GM11168 (cell line): ENCODE results near the gene LSM3.

Experiments used
- in situ Hi-C: fragments of 300-500 bp; cut with MboI; formaldehyde crosslinking; loops from one replicate; pipeline ENCODE4 v1.12.0; 2022; ENCODE audit warnings: low sequenced_read_pairs; ENCODE audit not compliant: unreplicated experiment

Gene LSM3

DNA sequence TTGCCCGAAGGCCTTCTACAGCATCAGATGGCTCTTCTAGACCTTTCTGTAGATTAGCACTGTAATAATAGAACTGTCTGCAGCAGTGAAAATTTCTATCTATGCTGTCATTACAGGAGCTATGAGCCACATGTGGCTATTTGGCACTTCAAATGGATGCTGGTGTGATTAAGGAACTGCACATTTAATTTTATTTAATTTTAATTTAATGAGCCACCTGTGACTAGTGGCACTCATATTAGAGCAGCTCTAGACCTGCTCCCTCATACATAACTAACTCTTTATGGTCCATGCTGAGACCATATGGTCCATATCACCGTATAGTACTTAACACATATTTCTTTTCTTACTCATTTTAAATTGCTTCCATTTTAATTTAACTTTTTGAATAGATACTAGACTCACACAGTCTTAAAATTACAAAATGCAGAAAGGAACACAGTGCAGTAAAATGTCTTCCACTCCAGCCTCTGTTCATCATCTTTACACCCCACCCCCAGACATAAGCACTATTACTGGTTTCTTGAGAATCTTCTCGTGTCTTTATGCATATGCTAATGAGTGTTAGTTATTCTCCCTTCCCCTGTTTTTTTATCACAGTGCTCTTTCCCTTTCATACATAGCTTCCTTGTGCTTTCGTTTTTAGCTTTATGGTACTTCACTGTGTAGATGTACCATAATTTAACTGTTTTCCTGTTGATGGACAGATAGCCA is 9.6 kb downstream of the LSM3 start:
- in situ Hi-C loops: no loop called here

DNA sequence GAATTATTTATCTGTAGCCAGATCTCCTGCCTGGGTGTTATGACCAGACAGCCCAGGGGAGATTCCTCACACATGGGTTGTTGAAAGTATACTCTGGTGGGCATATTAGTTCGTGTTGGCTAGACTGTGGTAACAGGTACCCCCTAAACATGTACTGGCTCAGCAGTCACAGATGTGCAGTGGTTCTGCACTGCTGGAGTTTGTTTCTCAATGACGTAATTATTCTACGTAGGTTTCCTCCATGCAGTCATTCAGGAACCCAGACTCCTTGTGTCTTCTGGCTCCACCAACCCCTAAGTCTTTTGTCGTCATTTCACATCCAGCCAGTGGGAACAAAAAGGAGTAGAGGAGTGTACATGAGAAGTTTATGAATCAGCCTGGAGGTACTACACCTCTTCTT is 16.2 kb downstream of the LSM3 start:
- in situ Hi-C loops: no loop called here

DNA sequence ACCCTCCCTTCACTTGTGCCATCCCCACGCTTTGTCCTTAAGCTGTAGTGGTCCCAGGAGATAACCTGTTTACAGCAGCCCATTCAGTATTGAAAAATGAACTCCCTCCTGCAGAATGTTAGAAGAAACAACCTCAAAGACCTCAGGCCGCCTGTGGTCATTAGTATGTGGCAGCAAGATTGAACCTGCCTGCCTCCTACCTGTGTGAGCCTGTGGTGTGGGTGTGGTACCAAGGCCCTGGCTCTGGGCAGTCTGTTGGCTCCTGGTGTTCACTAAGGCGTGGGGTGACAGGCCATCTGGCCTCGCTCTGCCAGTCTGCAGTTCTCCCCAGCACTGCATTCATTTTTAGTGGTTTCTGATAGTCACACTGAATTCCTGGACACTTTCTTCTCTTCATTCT is 21.0 kb downstream of the LSM3 start:
- in situ Hi-C loops: no loop called here

DNA sequence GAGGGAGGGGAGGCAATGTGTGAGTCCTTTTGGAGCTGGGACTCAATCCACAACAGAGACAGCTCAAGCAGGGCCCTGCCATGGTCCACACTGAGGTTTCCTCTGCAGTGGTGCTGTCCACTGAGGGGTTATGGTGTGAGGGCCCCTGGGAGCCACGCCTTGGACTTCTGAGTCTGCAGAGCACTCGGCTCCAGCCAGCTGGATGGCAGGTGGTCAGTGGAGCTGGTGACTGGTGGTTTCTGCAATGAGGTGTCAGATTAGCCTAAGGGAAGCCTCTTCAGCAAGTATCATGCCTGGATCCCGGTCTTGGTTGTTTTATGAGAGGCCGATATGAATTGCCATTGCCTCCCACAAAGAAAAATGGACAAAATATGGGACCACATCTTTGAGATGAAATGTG is 21.7 kb downstream of the LSM3 start:
- in situ Hi-C loops: no loop called here

DNA sequence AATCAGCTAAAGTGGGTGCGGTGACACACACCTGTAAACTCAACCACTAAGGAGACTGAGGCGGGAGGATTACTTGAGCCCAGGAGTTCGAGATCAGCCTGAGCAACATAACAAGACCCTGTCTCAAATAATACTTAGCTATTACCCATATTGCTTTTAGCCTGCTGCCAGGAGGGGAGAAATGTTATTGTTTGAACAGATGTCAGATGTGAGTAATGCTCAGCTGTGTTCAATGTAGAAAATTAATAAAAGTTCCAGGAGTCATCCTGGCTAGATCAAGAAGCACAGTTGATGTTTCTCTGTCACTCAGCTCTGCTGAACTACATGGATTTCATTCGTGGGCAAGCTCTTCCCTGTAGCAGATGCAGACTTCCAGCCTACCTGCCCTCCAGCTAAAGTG is 22.2 kb downstream of the LSM3 start:
- in situ Hi-C loops: no loop called here

DNA sequence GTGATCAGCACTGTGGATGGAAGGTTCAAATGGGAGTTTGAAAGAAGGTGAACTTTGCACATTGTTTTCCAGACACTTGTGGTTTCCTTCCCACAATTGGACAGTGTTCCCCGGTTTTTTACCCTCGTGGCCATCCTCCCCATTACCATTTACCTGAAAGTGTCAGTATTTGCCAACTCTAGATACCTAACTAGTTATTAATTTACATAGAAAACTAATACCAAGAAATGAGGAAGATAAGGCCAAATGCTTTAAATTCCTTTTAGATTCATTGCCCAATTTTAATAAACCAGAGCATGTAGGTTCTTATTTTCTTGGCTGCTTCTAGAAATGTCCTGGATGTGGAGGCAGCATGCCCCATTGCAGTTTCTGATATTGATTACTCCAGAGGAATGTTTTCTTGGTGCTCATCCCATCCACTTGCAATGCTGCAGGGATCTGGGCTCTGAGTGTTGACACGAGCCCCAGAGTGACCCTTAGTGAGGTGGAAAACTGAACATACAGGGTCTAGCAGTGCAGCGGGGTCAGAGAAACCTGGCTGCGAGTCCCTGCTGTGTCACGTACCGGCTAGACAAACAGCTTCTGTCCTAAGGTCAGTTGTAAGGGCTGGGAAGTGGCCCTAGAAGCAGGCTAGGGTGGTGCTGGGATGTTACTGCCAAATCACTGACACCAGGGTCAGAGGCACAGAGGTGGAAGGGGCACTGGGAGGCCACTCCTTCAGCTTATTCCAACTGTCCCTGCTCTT is 23.5 kb downstream of the LSM3 start:
- in situ Hi-C loops: no loop called here

DNA sequence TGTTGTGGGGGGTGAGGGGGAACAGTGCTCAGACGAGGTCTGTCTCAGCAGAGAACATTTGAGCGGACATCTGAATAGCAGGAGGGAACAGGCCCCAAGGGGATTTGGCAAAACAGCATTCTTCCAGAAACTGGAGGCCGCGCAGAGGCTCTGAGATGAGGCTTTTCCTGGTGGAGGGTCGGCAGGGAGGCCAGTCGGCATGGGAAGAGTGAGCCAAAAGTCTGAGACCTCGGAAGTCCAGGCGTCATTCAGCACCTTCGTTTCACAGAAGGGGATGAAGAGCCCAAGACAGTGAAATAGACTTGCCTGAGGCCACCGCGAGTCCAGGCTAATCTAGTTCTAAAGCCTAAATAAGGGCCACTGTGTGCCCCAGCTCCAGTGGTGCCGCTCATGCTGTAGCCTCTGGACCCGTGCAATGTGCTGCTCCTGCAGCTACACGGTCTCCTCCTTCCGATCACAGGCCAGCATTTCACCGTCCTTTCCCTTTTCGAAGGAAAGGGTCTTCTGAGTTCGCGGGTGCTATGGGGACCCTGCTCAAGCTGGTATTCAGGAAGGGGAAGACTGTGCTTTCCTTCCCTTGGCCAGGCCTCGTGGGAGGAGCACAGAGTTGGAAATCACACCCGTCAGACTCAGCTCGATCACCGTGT is 24.4 kb downstream of the LSM3 start:
- in situ Hi-C loops: no loop called here

DNA sequence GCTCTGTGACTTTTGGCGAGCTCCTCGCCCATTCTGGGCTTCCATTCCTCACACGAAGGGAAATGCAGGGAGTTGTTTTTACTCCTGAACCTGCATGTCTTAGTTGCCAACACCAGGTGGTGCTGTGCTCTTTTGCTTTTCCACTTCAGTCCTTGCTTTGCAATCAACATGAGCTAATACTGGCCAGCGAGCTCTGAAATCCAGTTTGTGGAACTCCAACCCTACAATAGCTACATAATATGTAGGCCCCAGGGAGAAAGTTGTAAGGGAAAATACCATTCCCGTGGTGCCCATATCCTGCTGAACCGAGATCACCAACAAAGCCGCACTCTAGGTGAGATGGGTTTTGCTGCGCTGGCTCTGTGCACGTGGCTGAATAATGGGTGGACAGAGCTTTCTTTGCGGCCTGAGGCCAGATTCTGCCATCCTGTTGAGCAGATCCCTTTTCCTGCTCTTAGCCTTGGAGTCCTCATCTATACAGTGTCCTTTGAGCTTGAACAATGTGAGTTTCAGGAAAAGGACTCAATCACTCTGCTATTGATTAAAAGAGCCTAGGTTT is 25.0 kb downstream of the LSM3 start:
- in situ Hi-C loops: no loop called here

DNA sequence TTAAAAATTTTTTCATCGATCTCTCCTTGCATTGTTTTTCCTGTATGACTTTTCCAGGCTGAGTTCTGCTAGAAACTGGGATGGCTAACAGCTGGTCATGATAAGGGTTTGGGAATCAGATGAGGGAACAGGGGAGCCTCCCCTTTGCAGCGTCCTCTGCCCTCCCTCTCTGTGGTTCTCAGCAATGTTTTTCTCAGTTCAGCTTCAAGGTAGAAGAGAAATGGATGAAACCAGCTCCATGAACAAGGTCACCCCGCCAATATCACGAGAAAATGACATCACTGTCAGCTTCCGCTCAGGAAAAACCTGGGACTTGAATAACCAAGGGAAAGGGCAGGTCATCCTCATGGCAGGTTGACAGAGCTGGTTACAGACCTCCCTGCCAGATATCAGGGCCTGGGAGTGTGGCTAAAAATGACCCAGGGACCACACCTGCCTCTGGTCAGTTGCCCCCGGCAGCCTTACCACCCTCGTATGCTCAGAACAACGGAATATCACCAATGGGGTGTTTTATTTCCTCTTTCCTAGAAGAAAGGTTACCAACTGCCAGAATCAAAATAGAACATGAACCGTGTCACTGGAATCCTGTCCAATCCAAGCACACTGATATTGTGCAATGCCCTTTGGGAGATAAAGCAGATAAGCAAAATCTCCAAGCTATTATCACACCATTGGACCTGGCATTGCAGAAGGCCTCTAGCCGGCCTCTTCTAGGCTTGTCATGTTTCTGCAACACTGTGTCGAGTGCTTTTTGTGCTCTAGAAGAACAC is 26.1 kb downstream of the LSM3 start:
- in situ Hi-C loops: no loop called here

DNA sequence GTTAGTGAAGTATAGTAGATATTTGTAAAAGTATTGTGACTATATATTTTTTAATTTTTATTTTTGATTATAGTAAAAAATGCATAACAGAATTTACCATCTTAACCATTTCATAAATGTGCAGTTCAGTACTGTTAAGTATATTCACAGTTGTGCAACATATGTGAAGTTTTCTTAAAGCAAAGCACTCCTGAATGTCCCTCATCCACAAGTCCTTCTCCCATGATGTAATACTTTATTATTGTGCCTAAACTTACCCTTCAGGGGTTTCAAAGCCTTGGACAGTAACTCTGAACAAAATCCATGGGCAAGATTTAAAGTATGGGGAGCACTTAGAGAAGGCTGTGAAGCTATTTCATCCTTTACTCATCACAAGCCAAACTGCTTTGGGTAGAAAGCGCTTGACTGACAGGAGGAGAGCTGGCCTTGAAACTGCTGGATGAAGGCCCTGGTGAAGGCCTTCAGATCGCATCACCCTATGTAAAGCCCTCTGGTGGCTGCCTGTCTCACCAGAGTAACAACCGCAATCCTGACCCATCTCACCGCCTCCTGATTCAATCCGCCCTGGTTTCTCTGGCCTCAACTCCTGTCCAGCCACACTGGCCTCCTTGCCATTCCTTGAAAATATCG is 28.0 kb downstream of the LSM3 start:
- in situ Hi-C loops: no loop called here

DNA sequence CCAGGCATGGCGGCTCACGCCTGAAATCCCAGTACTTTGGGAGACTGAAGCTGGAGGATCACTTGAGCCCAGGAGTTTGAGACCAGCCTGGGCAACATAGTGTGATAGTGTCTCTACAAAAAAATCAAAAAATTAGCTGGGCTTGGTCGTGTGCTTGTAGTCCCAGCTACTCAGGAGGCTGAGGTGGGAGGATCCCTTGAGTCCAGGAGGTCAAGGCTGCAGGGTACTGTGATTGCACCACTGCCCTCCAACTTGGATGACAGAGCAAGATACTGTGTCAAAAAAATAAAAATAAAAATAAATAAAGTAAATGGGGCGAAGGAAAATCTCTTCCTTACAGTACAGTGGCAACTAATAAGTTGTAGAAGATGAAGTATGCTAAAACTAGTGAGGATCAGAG is 29.6 kb downstream of the LSM3 start:
- in situ Hi-C loops: no loop called here

DNA sequence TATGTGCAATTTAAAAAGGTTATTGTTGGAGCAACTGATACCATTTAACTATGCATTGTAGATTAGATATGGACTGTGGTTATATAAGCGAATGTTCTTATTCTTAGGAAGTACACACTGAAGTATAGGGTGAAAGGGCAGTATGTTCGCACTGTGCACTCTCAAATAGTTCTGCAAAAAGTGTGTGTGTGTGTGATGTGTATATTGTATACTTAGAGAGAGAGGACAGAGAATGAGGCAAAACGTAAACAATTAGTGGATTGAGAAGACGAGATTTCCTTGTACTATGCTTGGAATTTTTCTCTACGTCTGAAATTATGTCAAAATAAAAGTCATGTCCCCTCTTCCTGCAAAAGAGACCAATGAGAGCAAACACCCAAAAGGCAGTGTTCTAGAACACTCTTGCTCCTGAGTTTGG is 30.4 kb downstream of the LSM3 start:
- in situ Hi-C loops: no loop called here

DNA sequence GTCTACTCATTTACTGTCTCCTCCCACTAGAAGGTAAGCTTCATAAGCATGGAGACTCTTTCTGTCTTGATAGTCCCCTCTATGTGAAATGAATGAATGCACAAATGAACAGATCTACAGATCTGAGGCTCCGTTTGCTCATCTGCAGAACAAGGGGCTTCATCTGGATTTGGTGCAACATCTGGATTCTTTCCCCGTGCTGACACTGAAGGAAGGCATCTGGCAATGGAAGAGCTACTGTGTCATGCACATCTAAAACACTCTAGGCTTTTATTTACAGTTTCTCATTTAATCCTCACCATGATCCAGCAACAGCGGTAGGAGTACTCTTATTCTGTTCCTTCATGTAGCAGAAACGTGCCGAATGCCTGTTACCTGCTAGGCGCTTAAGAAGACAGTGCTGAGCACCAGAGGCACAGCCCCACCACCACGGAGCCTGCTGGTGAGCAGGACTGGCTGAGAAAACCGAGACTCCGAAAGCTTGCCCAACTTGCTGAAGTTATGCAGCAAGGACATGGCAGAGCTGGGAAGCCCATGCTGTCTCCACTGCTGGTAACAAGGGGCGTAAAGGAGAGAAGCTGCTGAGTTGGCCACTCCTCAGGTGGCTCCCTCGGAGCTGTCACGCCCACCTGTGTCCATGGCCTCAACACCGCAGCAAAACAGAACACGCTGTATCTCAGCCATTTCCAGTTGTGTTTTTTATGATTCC is 31.1 kb downstream of the LSM3 start:
- in situ Hi-C loops: no loop called here

DNA sequence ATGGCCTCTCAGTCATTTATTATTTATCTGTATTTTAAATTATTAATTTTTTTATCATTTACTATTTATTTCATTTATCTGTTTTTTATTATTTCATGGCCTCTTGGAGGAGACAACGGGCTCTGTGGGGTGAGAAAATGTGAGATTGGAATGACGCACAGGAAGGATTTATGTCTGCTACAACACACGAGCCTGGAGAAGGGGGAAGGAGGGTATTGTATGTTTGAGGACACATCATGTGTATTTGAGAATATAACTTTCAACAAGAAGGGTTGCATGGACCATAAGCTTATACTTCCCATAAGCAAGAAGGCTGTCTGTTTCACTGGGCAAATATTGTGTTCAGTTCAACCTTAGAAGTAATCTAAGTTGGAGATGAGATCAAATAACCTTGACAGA is 31.7 kb downstream of the LSM3 start:
- in situ Hi-C loops: no loop called here

DNA sequence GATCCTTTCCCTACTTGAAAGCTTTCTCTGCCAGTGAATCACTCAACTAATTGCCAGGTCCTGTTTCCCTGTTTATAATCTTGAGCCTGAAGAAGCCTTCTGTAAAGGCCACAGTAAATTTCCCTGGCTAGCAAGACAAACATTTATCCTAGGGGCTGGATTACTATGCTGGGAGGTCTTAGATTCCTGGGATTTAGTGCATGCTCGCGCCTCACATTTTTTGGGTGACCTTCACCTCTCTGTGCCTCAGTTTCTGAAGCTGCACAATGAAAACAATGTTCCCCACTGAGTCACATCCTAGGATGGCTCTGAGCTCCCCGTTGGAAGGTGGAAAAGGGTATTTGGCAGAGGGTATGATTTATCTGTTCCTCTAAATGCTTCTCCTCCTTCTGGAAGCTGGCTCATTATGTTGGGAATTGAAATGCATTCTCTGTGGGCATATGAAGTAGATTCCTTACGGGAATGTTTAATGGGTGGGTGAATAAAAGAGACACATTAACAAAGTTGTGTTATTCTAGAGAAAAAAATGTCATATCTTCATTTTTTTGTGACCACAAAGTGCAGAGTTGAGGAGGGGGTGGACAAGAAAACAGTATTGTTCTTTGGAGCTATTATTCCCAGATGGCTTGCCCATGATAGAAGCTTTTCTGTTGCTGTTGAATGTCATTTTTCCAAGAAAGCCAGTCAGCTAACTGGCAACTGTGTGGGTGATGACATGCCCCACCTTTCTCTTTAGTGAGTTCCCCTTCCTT is 32.4 kb downstream of the LSM3 start:
- in situ Hi-C loops: no loop called here

DNA sequence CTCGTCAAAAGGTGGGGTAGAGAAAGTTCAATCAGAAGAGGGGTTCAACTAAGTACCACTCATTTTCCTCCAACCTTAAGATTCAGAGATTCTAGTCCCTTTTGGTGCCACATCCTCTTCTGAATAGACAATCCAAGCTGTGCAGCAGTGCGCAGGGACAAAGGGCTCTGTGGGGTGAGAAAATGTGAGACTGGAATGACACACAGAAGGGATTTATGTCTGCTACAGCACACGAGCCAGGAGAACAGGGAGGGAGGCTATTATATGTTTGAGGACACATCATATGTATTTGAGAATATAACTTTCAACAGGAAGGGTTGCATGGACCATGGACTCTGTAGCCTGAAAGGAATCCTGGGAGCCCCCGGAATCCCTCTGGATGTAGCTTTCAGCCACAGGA is 33.0 kb downstream of the LSM3 start:
- in situ Hi-C loops: no loop called here

DNA sequence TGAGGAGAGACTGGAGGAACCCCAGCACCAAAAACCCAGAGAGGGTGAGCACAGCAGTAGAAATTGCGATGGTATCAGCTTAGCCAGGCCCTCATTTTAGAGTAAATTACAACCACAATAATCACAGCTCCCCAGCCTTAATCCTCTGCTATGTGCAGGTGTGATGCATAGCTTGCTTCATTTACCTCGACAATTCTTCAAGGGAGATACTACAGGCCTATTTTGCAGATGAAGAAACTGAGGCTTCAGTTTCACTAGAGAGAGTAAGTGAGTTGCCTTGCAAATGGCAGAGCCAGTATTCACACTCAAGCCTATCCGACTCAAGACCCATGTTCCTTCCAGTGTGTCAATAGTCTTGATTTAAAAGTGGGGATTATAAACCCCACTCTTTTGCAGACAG is 33.4 kb downstream of the LSM3 start:
- in situ Hi-C loops: no loop called here

DNA sequence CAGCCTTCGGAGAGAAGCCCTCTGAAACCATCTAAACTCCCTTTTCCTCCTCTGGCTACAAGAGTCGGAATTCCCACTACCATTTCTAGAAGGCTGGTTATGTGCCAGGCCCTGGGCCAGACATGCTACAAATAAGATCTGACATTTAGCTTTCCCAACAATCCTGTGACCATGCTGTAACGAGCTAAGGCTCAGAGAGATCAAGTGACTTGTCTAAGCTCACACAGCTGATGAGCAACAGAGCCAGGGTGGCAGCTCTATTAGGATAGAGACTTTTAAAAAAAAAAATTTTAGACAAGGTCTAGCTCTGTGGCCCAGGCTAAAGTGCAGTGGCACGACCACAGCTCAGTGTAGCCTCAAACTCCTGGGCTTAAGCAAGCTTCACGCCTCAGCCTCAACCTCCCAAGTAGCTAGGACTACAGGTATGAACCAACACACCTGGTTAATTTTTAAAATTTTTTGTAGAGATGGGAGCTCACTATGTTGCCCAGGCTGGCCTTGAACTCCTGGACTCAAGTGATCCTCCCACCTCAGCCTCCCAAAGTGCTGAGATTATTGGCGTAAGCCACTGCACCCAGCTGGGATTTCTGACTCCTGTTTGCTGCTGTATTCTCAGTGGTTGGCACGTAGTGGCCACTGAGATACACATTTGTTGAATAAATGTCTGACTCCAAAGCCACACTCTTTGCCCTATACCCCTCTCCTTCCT is 34.6 kb downstream of the LSM3 start:
- in situ Hi-C loops: no loop called here
